Smooth muscle cell (in vitro differentiated cells): Measurements from ENCODE around the gene LHFPL5. TPM values are rescaled to one million over a fixed set of nuclear protein-coding genes. Genes with fewer than 3 reads are reported as not detected.

Experiments
- DNase-seq: peaks from one replicate; lab custom pipeline; 2025; ENCODE audit not compliant: unreplicated experiment; lab: John Stamatoyannopoulos, UW
- H2AFZ ChIP-seq: fragments of 200-600 bp; sonication (generic); 2 replicates; pipeline ENCODE4 v1.6.0; 2016; ENCODE audit warnings: antibody characterized with exemption, low read depth, mild to moderate bottlenecking
- H3F3A ChIP-seq: fragments of 200-600 bp; sonication (generic); 2 replicates; pipeline ENCODE4 v1.6.0; 2017; ENCODE audit warnings: antibody characterized with exemption, low read depth
- H3K27ac ChIP-seq: fragments of 200-600 bp; sonication (generic); 2 replicates; pipeline ENCODE4 v1.5.1; 2016; ENCODE audit warnings: low read depth, mild to moderate bottlenecking
- H3K27me3 ChIP-seq: fragments of 200-600 bp; sonication (generic); 2 replicates; pipeline ENCODE4 v1.6.1; 2016; ENCODE audit warnings: low read depth, mild to moderate bottlenecking
- H3K36me3 ChIP-seq: fragments of 200-600 bp; sonication (generic); 2 replicates; pipeline ENCODE4 v1.5.1; 2016; ENCODE audit warnings: low read depth
- H3K4me1 ChIP-seq: fragments of 200-600 bp; sonication (generic); 2 replicates; pipeline ENCODE4 v1.5.1; 2016; ENCODE audit warnings: low read depth
- H3K4me2 ChIP-seq: fragments of 200-600 bp; sonication (generic); 2 replicates; pipeline ENCODE4 v1.6.0; 2016; ENCODE audit warnings: mild to moderate bottlenecking
- H3K4me3 ChIP-seq: fragments of 200-600 bp; sonication (generic); 2 replicates; pipeline ENCODE4 v1.5.1; 2016; ENCODE audit warnings: mild to moderate bottlenecking
- H3K79me2 ChIP-seq: fragments of 200-600 bp; sonication (generic); 2 replicates; pipeline ENCODE4 v1.6.0; 2016; ENCODE audit warnings: low read depth, mild to moderate bottlenecking
- H3K9ac ChIP-seq: fragments of 200-600 bp; sonication (generic); 2 replicates; pipeline ENCODE4 v1.6.0; 2016; ENCODE audit warnings: low read depth
- H3K9me3 ChIP-seq: fragments of 200-600 bp; sonication (generic); replicated peaks from 2 replicates; pipeline ENCODE4 v1.5.1; 2016; ENCODE audit warnings: low read depth
- H4K20me1 ChIP-seq: fragments of 200-600 bp; sonication (generic); 2 replicates; pipeline ENCODE4 v1.6.0; 2016; ENCODE audit warnings: low read depth
- WGBS: methylation state at CpG from one replicate; pipeline ENCODE4 v1.1.7; 2016; ENCODE audit warnings: low lambda C conversion rate; 5-methylcytosine and 5-hydroxymethylcytosine counted together
- polyA plus RNA-seq: library from polyadenylated mRNA; unstranded; fragments of >200 nt; fragmentation: Nextera tagmentation; extraction: Ambion mirVana; gene quantifications from 2 replicates; pipeline ENCODE4 v1.2.1, GENCODE V29; 2016
- total RNA-seq: library from RNA; depleted of rRNA; stranded (reverse); fragments of >200 nt; gene quantifications from 2 replicates; pipeline ENCODE4 v1.2.3, GENCODE V29; 2014
- TF ChIP-seq, protein P1 (sequence below): fragments of 200-600 bp; sonication (generic); IDR thresholded peaks from 2 replicates; pipeline ENCODE4 v1.5.1; 2017; ENCODE audit warnings: borderline replicate concordance, mild to moderate bottlenecking, antibody characterized with exemption; ENCODE audit not compliant: insufficient read depth, poor library complexity, severe bottlenecking

LHFPL5 gene
- total and polyA plus RNA-seq, 2 experiments from 2014 or later: not detected

GRCh38 chr6:35859367-35859766 is 54.2 kb downstream of the LHFPL5 start:
- 93% methylated on average over 4 of the region's 4 CpGs for WGBS
- no peak overlapping the region for H3K4me3 ChIP-seq
- H3K79me2 ChIP-seq: no peaks in the 10 kb centered on the region
- peaks cover 23% of the 10 kb centered on the region for H3K36me3 ChIP-seq
- TF ChIP-seq, protein P1, sequence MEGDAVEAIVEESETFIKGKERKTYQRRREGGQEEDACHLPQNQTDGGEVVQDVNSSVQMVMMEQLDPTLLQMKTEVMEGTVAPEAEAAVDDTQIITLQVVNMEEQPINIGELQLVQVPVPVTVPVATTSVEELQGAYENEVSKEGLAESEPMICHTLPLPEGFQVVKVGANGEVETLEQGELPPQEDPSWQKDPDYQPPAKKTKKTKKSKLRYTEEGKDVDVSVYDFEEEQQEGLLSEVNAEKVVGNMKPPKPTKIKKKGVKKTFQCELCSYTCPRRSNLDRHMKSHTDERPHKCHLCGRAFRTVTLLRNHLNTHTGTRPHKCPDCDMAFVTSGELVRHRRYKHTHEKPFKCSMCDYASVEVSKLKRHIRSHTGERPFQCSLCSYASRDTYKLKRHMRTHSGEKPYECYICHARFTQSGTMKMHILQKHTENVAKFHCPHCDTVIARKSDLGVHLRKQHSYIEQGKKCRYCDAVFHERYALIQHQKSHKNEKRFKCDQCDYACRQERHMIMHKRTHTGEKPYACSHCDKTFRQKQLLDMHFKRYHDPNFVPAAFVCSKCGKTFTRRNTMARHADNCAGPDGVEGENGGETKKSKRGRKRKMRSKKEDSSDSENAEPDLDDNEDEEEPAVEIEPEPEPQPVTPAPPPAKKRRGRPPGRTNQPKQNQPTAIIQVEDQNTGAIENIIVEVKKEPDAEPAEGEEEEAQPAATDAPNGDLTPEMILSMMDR: no peak
- no peak overlapping the region for H2AFZ ChIP-seq
- H3K27ac ChIP-seq: no peak overlapping the region
- peaks cover 4% of the 10 kb centered on the region for H4K20me1 ChIP-seq
- H3K27me3 ChIP-seq: no peaks in the 10 kb centered on the region
- H3F3A ChIP-seq: no peaks in the 10 kb centered on the region
- no peak overlapping the region for H3K4me2 ChIP-seq
- H3K9me3 ChIP-seq: no peaks in the 10 kb centered on the region
- no peak overlapping the region for H3K9ac ChIP-seq
- no peaks in the 10 kb centered on the region for H3K4me1 ChIP-seq
- no peak for DNase-seq

Other genes with a start within 250 kb of the LHFPL5 start
- 0.85 TPM in 2 replicates for gene FKBP5, start 116.4 kb upstream of the LHFPL5 start, total RNA-seq
- gene FKBP5, start 116.4 kb upstream of the LHFPL5 start, polyA plus RNA-seq: 1.6 and 3.8 TPM in 2 replicates
- 0.18 and 3.5 TPM in 2 replicates for gene ARMC12, start 68.3 kb upstream of the LHFPL5 start, total RNA-seq
- not detected in 2 replicates for gene ARMC12, start 68.3 kb upstream of the LHFPL5 start, polyA plus RNA-seq
- not detected in 2 replicates for gene CLPSL2, start 28.8 kb upstream of the LHFPL5 start, total RNA-seq
- 1.9 and 2.0 TPM in 2 replicates for gene CLPSL2, start 28.8 kb upstream of the LHFPL5 start, polyA plus RNA-seq
- not detected in 2 replicates for gene CLPSL1, start 24.3 kb upstream of the LHFPL5 start, total RNA-seq
- gene CLPSL1, start 24.3 kb upstream of the LHFPL5 start, polyA plus RNA-seq: not detected in 2 replicates
- not detected in 2 replicates for gene CLPS, start 8.0 kb upstream of the LHFPL5 start, total RNA-seq
- not detected in 2 replicates for gene CLPS, start 8.0 kb upstream of the LHFPL5 start, polyA plus RNA-seq
- 45.7 and 57.8 TPM in 2 replicates for gene SRPK1, start 115.7 kb downstream of the LHFPL5 start, total RNA-seq
- 28.2 and 33.8 TPM in 2 replicates for gene SRPK1, start 115.7 kb downstream of the LHFPL5 start, polyA plus RNA-seq
- gene SLC26A8, start 219.3 kb downstream of the LHFPL5 start, total RNA-seq: not detected in 2 replicates
- 0.09 TPM in 1 of 2 replicates, not detected in the other for gene SLC26A8, start 219.3 kb downstream of the LHFPL5 start, polyA plus RNA-seq
- 57.6 and 62.8 TPM in 2 replicates for gene MAPK14, start 222.5 kb downstream of the LHFPL5 start, total RNA-seq
- 28.0 and 29.3 TPM in 2 replicates for gene MAPK14, start 222.5 kb downstream of the LHFPL5 start, polyA plus RNA-seq